IMR-90 (cell line): ENCODE data around the gene RPL6. TPM values are rescaled to one million over a fixed set of nuclear protein-coding genes. Genes with fewer than 3 reads are reported as not detected.

Experiments used
- ATAC-seq: fragments of 200-7000 bp; cut with Tn5 transposase; 2 replicates; pipeline ENCODE4 v1.9.1; 2020; ENCODE audit warnings: low read depth, mild to moderate bottlenecking, moderate library complexity
- BruUV-seq: library from RNA; stranded (reverse); fragments of 400-500 nt; replicated peaks from 2 replicates; lab custom pipeline; 2021; lab: Mats Ljungman, UMichigan
- CTCF ChIA-PET: fragments of 300-600 bp; formaldehyde crosslinking; extraction: SDS; loops from one replicate; lab custom pipeline; 2021; ENCODE audit warnings: antibody characterized with exemption; lab: Yijun Ruan, JAX
- POLR2A ChIA-PET: fragments of 300-600 bp; sonication (Branson Sonifier 250); formaldehyde crosslinking; loops from one replicate; lab custom pipeline; 2022; ENCODE audit warnings: antibody characterized with exemption; ENCODE audit not compliant: unreplicated experiment; lab: Charles Lee
- DNase-seq: peaks from one replicate; pipeline ENCODE4 v3.0.0; 2013
- H2AFZ ChIP-seq: replicated peaks from 2 replicates; pipeline ENCODE3; 2013; ENCODE audit warnings: low read length, mild to moderate bottlenecking; ENCODE audit not compliant: poor library complexity
- H2AK5ac ChIP-seq: 2 replicates; pipeline ENCODE4 v1.6.1; 2013; ENCODE audit warnings: low read depth, low read length, inconsistent platforms
- H2AK9ac ChIP-seq: replicated peaks from 2 replicates; pipeline ENCODE3; 2013; ENCODE audit warnings: mild to moderate bottlenecking, low read depth, low read length, moderate library complexity; ENCODE audit not compliant: poor library complexity
- H2BK120ac ChIP-seq: 2 replicates; pipeline ENCODE4 v1.6.1; 2013; ENCODE audit warnings: low read depth, low read length, inconsistent platforms
- H2BK15ac ChIP-seq: 3 replicates; pipeline ENCODE4 v1.6.1; 2013; ENCODE audit warnings: low read depth, low read length, inconsistent platforms
- H2BK20ac ChIP-seq: 2 replicates; pipeline ENCODE4 v1.6.1; 2013; ENCODE audit warnings: low read depth, mild to moderate bottlenecking, inconsistent platforms, low read length, moderate library complexity
- H2BK5ac ChIP-seq: 2 replicates; pipeline ENCODE4 v1.6.1; 2013; ENCODE audit warnings: mild to moderate bottlenecking, low read depth, low read length, inconsistent platforms; ENCODE audit not compliant: poor library complexity, severe bottlenecking
- H3K14ac ChIP-seq: replicated peaks from 2 replicates; pipeline ENCODE4 v1.6.1; 2013; ENCODE audit warnings: low read depth, low read length, inconsistent platforms
- H3K18ac ChIP-seq: 2 replicates; pipeline ENCODE4 v1.6.1; 2013; ENCODE audit warnings: low read depth, low read length, control low read depth
- H3K23ac ChIP-seq: 2 replicates; pipeline ENCODE4 v1.6.1; 2013; ENCODE audit warnings: low read depth, low read length, inconsistent platforms
- H3K27ac ChIP-seq: 2 replicates; pipeline ENCODE4 v1.5.1; 2013; ENCODE audit warnings: mild to moderate bottlenecking, control low read depth, low read length; ENCODE audit not compliant: insufficient read depth
- H3K27me3 ChIP-seq: 2 replicates; pipeline ENCODE4 v1.6.1; 2013; ENCODE audit warnings: low read length; ENCODE audit not compliant: control insufficient read depth, insufficient read depth
- H3K36me3 ChIP-seq: 2 replicates; pipeline ENCODE4 v1.6.1; 2013; ENCODE audit warnings: low read length, mixed read lengths; ENCODE audit not compliant: control insufficient read depth, insufficient read depth
- H3K4ac ChIP-seq: 2 replicates; pipeline ENCODE4 v1.6.1; 2013; ENCODE audit warnings: low read depth, low read length, inconsistent platforms
- H3K4me1 ChIP-seq: 2 replicates; pipeline ENCODE4 v1.6.1; 2013; ENCODE audit warnings: low read length, mixed read lengths; ENCODE audit not compliant: control insufficient read depth, insufficient read depth
- H3K4me2 ChIP-seq: 2 replicates; pipeline ENCODE4 v1.6.1; 2013; ENCODE audit warnings: low read depth, mild to moderate bottlenecking, control low read depth, low read length, moderate library complexity
- H3K4me3 ChIP-seq: 2 replicates; pipeline ENCODE4 v1.5.1; 2013; ENCODE audit warnings: low read depth, mild to moderate bottlenecking, control low read depth, low read length, moderate library complexity; ENCODE audit not compliant: insufficient read depth
- H3K56ac ChIP-seq: 2 replicates; pipeline ENCODE4 v1.6.1; 2013; ENCODE audit warnings: low read length, inconsistent platforms; ENCODE audit not compliant: insufficient read depth; ENCODE audit errors: extremely low read depth
- H3K79me1 ChIP-seq, 2 experiments: 2 replicates each; pipeline ENCODE4 v1.6.1; 2013; ENCODE audit warnings: low read length in 2 of 2, inconsistent platforms in 1 of 2, low read depth in 1 of 2
- H3K9ac ChIP-seq: 2 replicates; pipeline ENCODE4 v1.6.1; 2013; ENCODE audit warnings: low read depth, low read length, control low read depth
- H3K9me1 ChIP-seq: 2 replicates; pipeline ENCODE4 v1.6.1; 2013; ENCODE audit warnings: low read length, inconsistent platforms; ENCODE audit not compliant: insufficient read depth
- H3K9me3 ChIP-seq: 2 replicates; pipeline ENCODE4 v1.6.1; 2013; ENCODE audit warnings: low read length; ENCODE audit not compliant: control insufficient read depth, insufficient read depth
- H4K20me1 ChIP-seq: 2 replicates; pipeline ENCODE4 v1.6.1; 2013; ENCODE audit warnings: low read length, inconsistent platforms; ENCODE audit not compliant: insufficient read depth
- H4K5ac ChIP-seq: 2 replicates; pipeline ENCODE4 v1.6.1; 2013; ENCODE audit warnings: mild to moderate bottlenecking, low read depth, low read length, control low read depth
- H4K8ac ChIP-seq, 2 experiments: 2 replicates each; pipeline ENCODE4 v1.6.1; 2013; ENCODE audit warnings: low read depth in 2 of 2, low read length in 2 of 2, control low read depth in 1 of 2, inconsistent platforms in 1 of 2
- H4K91ac ChIP-seq: 2 replicates; pipeline ENCODE4 v1.6.1; 2013; ENCODE audit warnings: low read depth, low read length, inconsistent platforms; ENCODE audit not compliant: insufficient read depth
- BHLHE40 ChIP-seq: fragments of 150-350 bp; IDR thresholded peaks from 2 replicates; pipeline ENCODE4 v1.6.1; 2016; ENCODE audit warnings: mild to moderate bottlenecking, low read depth, low read length
- CEBPB ChIP-seq: IDR thresholded peaks from 2 replicates; pipeline ENCODE4 v1.6.1; 2012; ENCODE audit warnings: low read depth, low read length, improper control_type of control experiment
- CHD1 ChIP-seq: IDR thresholded peaks from 2 replicates; pipeline ENCODE4 v1.6.1; 2012; ENCODE audit warnings: low read depth, low read length, improper control_type of control experiment
- ELK1 ChIP-seq: fragments of 150-350 bp; IDR thresholded peaks from 2 replicates; pipeline ENCODE4 v1.6.1; 2016; ENCODE audit warnings: low read depth, mild to moderate bottlenecking, low read length, moderate library complexity, borderline replicate concordance
- FOS ChIP-seq: fragments of 150-350 bp; IDR thresholded peaks from 2 replicates; pipeline ENCODE4 v1.6.1; 2016; ENCODE audit warnings: low read depth, low read length
- MAFK ChIP-seq: IDR thresholded peaks from 2 replicates; pipeline ENCODE4 v1.6.1; 2012; ENCODE audit warnings: low read depth, low read length, improper control_type of control experiment
- MAZ ChIP-seq: IDR thresholded peaks from 2 replicates; pipeline ENCODE4 v1.6.1; 2012; ENCODE audit warnings: low read depth, mild to moderate bottlenecking, low read length, improper control_type of control experiment, moderate library complexity, borderline replicate concordance
- MXI1 ChIP-seq: IDR thresholded peaks from 2 replicates; pipeline ENCODE4 v1.6.1; 2012; ENCODE audit warnings: low read depth, mild to moderate bottlenecking, low read length, moderate library complexity, borderline replicate concordance
- NFE2L2 ChIP-seq: fragments of 150-350 bp; IDR thresholded peaks from 2 replicates; pipeline ENCODE4 v1.6.1; 2016; ENCODE audit warnings: low read depth, mild to moderate bottlenecking, low read length
- POLR2A ChIP-seq: IDR thresholded peaks from 2 replicates; pipeline ENCODE4 v1.6.1; 2012; ENCODE audit warnings: mild to moderate bottlenecking, low read depth, low read length
- RAD21 ChIP-seq: IDR thresholded peaks from 2 replicates; pipeline ENCODE4 v1.6.1; 2012; ENCODE audit warnings: low read length, improper control_type of control experiment
- RCOR1 ChIP-seq: IDR thresholded peaks from 2 replicates; pipeline ENCODE4 v1.6.1; 2012; ENCODE audit warnings: mild to moderate bottlenecking, low read length, improper control_type of control experiment; ENCODE audit not compliant: insufficient replicate concordance
- RFX5 ChIP-seq: IDR thresholded peaks from 2 replicates; pipeline ENCODE4 v1.8.0; 2012; ENCODE audit warnings: low read depth, mild to moderate bottlenecking, low read length, moderate library complexity
- SMC3 ChIP-seq: fragments of 150-350 bp; IDR thresholded peaks from 2 replicates; pipeline ENCODE4 v1.6.1; 2016; ENCODE audit warnings: low read depth, mild to moderate bottlenecking, antibody characterized with exemption, low read length, moderate library complexity
- WGBS, 2 experiments: methylation state at CpG; one replicate each; pipeline versions ENCODE4 v1.1.5 to v1.1.7; 2013; ENCODE audit warnings: missing lambda C conversion rate in 2 of 2; ENCODE audit not compliant: insufficient read length in 1 of 2; ENCODE audit errors: extremely low coverage in 2 of 2; 5-methylcytosine and 5-hydroxymethylcytosine counted together
- dilution Hi-C: fragments of 300-500 bp; cut with HindIII; formaldehyde crosslinking; loops from one replicate; pipeline ENCODE4 v1.14.3; 2018; ENCODE audit warnings: low sequenced_read_pairs; ENCODE audit not compliant: unreplicated experiment
- in situ Hi-C: fragments of 300-500 bp; cut with MboI; formaldehyde crosslinking; loops from 3 replicates; pipeline ENCODE4 v1.14.3; 2019; ENCODE audit warnings: low sequenced_read_pairs, inconsistent platforms, mixed read lengths
- intact Hi-C: fragments of 100-400 bp; cut with micrococcal nuclease; formaldehyde crosslinking; loops from 2 replicates; pipeline ENCODE4 v1.10.0; 2022
- polyA plus RNA-seq, 3 experiments: library from polyadenylated mRNA; depleted of rRNA; stranded (reverse); fragments of >200 nt; gene quantifications; 2 replicates each; pipeline ENCODE4 v1.2.3, GENCODE V29; 2012; ENCODE audit warnings: low replicate concordance in 1 of 3
- total RNA-seq: library from RNA; depleted of rRNA; stranded (reverse); fragments of >200 nt; gene quantifications from 2 replicates; pipeline ENCODE4 v1.2.3, GENCODE V29; 2012
- TF ChIP-seq, protein P1 (sequence below): conservative IDR thresholded peaks from 2 replicates; pipeline ENCODE4 v1.5.1; 2012; ENCODE audit warnings: mild to moderate bottlenecking, low read depth, low read length, improper control_type of control experiment
- TF ChIP-seq, protein P2 (sequence below): fragments of 150-350 bp; IDR thresholded peaks from 2 replicates; pipeline ENCODE4 v1.6.1; 2017; ENCODE audit warnings: mild to moderate bottlenecking, antibody characterized with exemption, low read length, low read depth

RPL6 gene
- total and polyA plus RNA-seq, 2 of the 4 experiments (the other 2 are of a cell fraction) = 1,317 to 1,694 TPM

GRCh38 chr12:112458751-112459150 lies 49.3 kb upstream of the RPL6 start:
- no TSS peak for BruUV-seq
- Histone ChIP-seq H4K5ac (no peak overlapping the region), H3K23ac (no peak overlapping the region), H4K20me1 (no peaks in the 10 kb centered on the region), H3K4me3 (no peak overlapping the region), H3K18ac (no peak overlapping the region), H3K56ac (no peak overlapping the region), H3K27me3 (no peaks in the 10 kb centered on the region), H3K14ac (no peak overlapping the region), H3K79me1 (peaks cover 7 to 8% of the 10 kb centered on the region in 2 experiments; a peak in 3 of 4 replicates), H2BK5ac (no peak overlapping the region), H3K9me3 (no peaks in the 10 kb centered on the region), H3K4ac (no peak overlapping the region), H2BK15ac (no peak overlapping the region), H4K8ac (no peak overlapping the region), H4K91ac (no peak overlapping the region), H2AFZ (no peak overlapping the region), H3K36me3 (peaks cover 33% of the 10 kb centered on the region), H3K4me2 (no peak overlapping the region), H2AK5ac (no peak overlapping the region), H3K4me1 (no peaks in the 10 kb centered on the region), H3K27ac (no peak overlapping the region), H3K9ac (no peak overlapping the region), H3K9me1 (no peaks in the 10 kb centered on the region), H2AK9ac (no peak overlapping the region), H2BK20ac (no peak overlapping the region), H2BK120ac (no peak overlapping the region)
- ChIA-PET POLR2A (no interaction called here), CTCF (no interaction called here)
- in situ Hi-C loops (no loop called here), dilution Hi-C loops (no loop called here), intact Hi-C loops (no loop called here)
- 100% methylated on average over 1 of the region's 5 CpGs; no CpG with 5 or more reads in 1 of the 2 experiments for WGBS, 2 experiments
- ATAC-seq (no peak), DNase-seq (no peak)
- TF ChIP-seq MAZ (no peak), MXI1 (no peak), ELK1 (no peak), RAD21 (no peak), CEBPB (no peak), FOS (no peak), BHLHE40 (no peak), SMC3 (no peak), MAFK (no peak), POLR2A (no peak), CHD1 (no peak), NFE2L2 (no peak), RCOR1 (no peak), RFX5 (no peak)
- TF ChIP-seq, protein P1, sequence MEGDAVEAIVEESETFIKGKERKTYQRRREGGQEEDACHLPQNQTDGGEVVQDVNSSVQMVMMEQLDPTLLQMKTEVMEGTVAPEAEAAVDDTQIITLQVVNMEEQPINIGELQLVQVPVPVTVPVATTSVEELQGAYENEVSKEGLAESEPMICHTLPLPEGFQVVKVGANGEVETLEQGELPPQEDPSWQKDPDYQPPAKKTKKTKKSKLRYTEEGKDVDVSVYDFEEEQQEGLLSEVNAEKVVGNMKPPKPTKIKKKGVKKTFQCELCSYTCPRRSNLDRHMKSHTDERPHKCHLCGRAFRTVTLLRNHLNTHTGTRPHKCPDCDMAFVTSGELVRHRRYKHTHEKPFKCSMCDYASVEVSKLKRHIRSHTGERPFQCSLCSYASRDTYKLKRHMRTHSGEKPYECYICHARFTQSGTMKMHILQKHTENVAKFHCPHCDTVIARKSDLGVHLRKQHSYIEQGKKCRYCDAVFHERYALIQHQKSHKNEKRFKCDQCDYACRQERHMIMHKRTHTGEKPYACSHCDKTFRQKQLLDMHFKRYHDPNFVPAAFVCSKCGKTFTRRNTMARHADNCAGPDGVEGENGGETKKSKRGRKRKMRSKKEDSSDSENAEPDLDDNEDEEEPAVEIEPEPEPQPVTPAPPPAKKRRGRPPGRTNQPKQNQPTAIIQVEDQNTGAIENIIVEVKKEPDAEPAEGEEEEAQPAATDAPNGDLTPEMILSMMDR = no peak
- TF ChIP-seq, protein P2, sequence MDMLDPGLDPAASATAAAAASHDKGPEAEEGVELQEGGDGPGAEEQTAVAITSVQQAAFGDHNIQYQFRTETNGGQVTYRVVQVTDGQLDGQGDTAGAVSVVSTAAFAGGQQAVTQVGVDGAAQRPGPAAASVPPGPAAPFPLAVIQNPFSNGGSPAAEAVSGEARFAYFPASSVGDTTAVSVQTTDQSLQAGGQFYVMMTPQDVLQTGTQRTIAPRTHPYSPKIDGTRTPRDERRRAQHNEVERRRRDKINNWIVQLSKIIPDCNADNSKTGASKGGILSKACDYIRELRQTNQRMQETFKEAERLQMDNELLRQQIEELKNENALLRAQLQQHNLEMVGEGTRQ = no peak
